Testis (tissue), 3 donors: ENCODE data around the gene PUS3. TPM values are rescaled to one million over a fixed set of nuclear protein-coding genes. Genes with fewer than 3 reads are reported as not detected.

ENCODE experiments used
- DNase-seq: peaks from one replicate; pipeline ENCODE4 v3.0.0-alpha.2; 2019
- H3K27ac ChIP-seq, 2 donors: fragments of 200-600 bp; sonication (generic); one replicate each; pipeline ENCODE4 v1.5.1; 2019
- H3K27me3 ChIP-seq: fragments of 200-600 bp; sonication (generic); one replicate; pipeline ENCODE4 v1.5.1; 2019
- H3K36me3 ChIP-seq: fragments of 200-600 bp; sonication (generic); one replicate; pipeline ENCODE4 v1.5.1; 2017; ENCODE audit warnings: low read depth; ENCODE audit errors: missing control alignments
- H3K4me1 ChIP-seq: fragments of 200-600 bp; sonication (generic); one replicate; pipeline ENCODE4 v1.5.1; 2019
- H3K4me3 ChIP-seq, 2 donors: fragments of 200-600 bp; sonication (generic); one replicate each; pipeline ENCODE4 v1.5.1; 2017 to 2019
- H3K9me3 ChIP-seq: fragments of 200-600 bp; sonication (generic); one replicate; pipeline ENCODE4 v1.5.1; 2017
- POLR2A ChIP-seq: fragments of 450-650 bp; IDR thresholded peaks from one replicate; pipeline ENCODE4 v1.6.1; 2017; ENCODE audit warnings: antibody characterized with exemption, mild to moderate bottlenecking, moderate library complexity
- WGBS, 2 donors: methylation state at CpG; one replicate each; pipeline ENCODE4 v1.1.5; 2018; 5-methylcytosine and 5-hydroxymethylcytosine counted together
- intact Hi-C: fragments of 100-400 bp; cut with DNase I; formaldehyde crosslinking; loops from one replicate; pipeline ENCODE4 v1.15.1; 2023; ENCODE audit warnings: low total_unique reads
- polyA plus RNA-seq: library from polyadenylated mRNA; stranded (reverse); fragments of 350-450 nt; fragmentation: Illumina TruSeq; extraction: RNeasy Lipid Tissue Mini Kit (QIAGEN cat#74804); gene quantifications from one replicate; pipeline ENCODE4 v1.2.3, GENCODE V29; 2014; ENCODE audit warnings: low read depth, low replicate concordance; ENCODE audit not compliant: insufficient read depth
- total RNA-seq, 2 donors: library from RNA; depleted of rRNA; stranded (reverse); fragments of >200 nt; gene quantifications; one replicate each; pipeline ENCODE4 v1.2.3, GENCODE V29; 2016
- TF ChIP-seq, protein P1 (sequence below), 3 experiments: fragments of 450-650 bp in 2 of 3; fragments of 200-600 bp in 1 of 3; sonication (generic) in 1 of 3; IDR thresholded peaks; one replicate each; pipeline ENCODE4 v1.5.1; 2016 to 2019; ENCODE audit warnings: antibody characterized with exemption in 3 of 3, mild to moderate bottlenecking in 2 of 3, moderate library complexity in 1 of 3

The PUS3 gene
- total and polyA plus RNA-seq, 3 donors from 2014 or later = 6.1 to 9.4 (median 8.4) TPM

DNA sequence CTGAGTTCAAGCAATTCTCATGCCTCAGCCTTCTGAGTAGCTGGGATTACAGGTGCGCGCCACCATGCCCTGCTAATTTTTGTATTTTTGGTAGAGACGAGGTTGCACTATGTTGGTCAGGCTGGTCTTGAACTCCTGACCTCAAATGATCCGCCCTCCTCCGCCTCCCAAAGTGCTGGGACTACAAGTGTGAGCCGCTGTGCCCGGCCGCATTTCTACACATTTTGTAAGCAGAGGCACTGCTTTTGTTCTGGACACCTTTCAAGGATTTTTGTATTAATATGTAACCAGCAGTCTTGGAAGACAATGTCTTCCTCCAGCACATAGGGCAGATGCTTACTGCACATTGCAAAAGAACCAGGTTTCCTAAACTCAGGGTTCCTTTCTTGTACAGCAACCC lies 31.5 kb upstream of the PUS3 start:
- H3K4me3 ChIP-seq = no peak overlapping the region
- H3K27ac ChIP-seq = no peak overlapping the region
- no peaks in the 10 kb centered on the region for H3K27me3 ChIP-seq
- no peaks in the 10 kb centered on the region for H3K4me1 ChIP-seq
- WGBS, 2 donors = 93 to 95% methylated on average over 8 of the region's 8 CpGs
- no peaks in the 10 kb centered on the region for H3K9me3 ChIP-seq
- TF ChIP-seq POLR2A = no peak
- TF ChIP-seq, protein P1, sequence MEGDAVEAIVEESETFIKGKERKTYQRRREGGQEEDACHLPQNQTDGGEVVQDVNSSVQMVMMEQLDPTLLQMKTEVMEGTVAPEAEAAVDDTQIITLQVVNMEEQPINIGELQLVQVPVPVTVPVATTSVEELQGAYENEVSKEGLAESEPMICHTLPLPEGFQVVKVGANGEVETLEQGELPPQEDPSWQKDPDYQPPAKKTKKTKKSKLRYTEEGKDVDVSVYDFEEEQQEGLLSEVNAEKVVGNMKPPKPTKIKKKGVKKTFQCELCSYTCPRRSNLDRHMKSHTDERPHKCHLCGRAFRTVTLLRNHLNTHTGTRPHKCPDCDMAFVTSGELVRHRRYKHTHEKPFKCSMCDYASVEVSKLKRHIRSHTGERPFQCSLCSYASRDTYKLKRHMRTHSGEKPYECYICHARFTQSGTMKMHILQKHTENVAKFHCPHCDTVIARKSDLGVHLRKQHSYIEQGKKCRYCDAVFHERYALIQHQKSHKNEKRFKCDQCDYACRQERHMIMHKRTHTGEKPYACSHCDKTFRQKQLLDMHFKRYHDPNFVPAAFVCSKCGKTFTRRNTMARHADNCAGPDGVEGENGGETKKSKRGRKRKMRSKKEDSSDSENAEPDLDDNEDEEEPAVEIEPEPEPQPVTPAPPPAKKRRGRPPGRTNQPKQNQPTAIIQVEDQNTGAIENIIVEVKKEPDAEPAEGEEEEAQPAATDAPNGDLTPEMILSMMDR (IDR thresholded peaks at IDR 0.05) = no peak
- H3K36me3 ChIP-seq = no peaks in the 10 kb centered on the region
- intact Hi-C loops = no loop called here
- no peak for DNase-seq

DNA sequence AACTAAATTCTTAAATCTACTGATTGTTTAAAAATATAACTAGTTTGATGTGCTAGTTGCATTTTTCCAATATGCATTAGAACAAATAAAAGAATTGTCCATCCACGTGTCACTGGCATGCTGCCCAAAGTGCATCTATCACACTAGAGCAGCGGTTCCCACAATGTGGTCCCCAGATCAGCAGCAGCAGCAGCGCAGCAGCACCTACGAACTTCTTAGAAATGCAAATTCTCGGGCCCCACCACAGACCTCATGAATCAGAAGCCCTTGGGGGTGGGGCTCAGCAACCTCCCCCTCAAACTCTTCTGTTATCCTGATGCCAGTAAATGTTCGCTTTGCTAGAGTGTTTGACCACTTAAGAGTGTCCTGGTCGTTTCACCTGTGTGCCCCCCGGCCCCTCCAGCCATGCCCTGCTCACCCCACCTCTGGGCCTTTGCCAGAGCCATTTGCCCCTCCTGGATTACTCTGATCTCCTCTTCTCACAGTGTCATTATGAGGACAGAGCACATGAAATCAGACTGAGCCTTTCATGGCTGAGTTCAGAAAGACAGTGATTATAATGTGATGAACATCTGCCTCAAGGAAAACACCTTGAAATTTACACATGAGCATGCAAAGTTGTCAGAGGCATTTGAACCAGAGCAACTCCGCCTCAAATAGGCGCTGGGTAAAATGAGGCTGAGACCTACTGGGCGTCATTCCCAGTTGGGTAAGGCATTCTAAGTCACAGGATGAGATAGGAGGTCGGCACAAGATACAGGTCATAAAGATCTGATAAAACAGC lies 30.2 kb upstream of the PUS3 start:
- intact Hi-C loops = no loop called here
- 79 to 86% methylated on average over 12 of the region's 12 CpGs for WGBS, 2 donors
- Histone ChIP-seq H3K27me3 (no peaks in the 10 kb centered on the region), H3K4me3 (no peak overlapping the region), H3K4me1 (no peaks in the 10 kb centered on the region), H3K9me3 (no peaks in the 10 kb centered on the region), H3K36me3 (no peaks in the 10 kb centered on the region), H3K27ac (no peak overlapping the region)
- TF ChIP-seq POLR2A = no peak
- TF ChIP-seq, protein P1 (IDR thresholded peaks at IDR 0.05) = no peak
- DNase-seq = no peak

GRCh38 chr11:125932301-125932700 lies 29.3 kb upstream of the PUS3 start:
- H3K4me1 ChIP-seq = no peaks in the 10 kb centered on the region
- H3K4me3 ChIP-seq = no peak overlapping the region
- no peak for TF ChIP-seq POLR2A
- TF ChIP-seq, protein P1 (IDR thresholded peaks at IDR 0.05) = no peak
- no peaks in the 10 kb centered on the region for H3K27me3 ChIP-seq
- no peak for DNase-seq
- intact Hi-C loops = no loop called here
- 88 to 91% methylated on average over 9 of the region's 9 CpGs for WGBS, 2 donors
- no peak overlapping the region for H3K27ac ChIP-seq
- H3K36me3 ChIP-seq = no peaks in the 10 kb centered on the region
- H3K9me3 ChIP-seq = no peaks in the 10 kb centered on the region

DNA sequence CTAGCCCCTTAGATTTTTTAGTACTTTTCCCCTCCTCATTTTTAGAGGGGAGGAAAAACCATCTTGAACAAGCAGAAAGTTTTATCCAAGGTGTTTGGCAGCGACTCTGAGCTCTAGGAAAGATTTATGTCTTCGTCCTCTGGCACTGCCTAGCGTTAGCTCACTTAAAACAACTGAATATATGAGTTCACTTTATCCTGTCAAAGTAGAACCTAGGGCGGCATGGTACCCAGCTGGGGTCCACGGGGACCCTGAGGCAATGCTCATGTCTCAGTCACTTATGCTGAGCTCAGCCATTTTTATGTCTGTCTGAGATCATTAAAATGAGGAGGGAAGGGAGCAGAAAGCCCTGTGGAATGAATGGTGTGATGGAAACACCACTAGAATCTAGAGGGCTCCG lies 28.7 kb upstream of the PUS3 start:
- Histone ChIP-seq H3K36me3 (no peaks in the 10 kb centered on the region), H3K27me3 (no peaks in the 10 kb centered on the region), H3K27ac (no peak overlapping the region), H3K9me3 (no peaks in the 10 kb centered on the region), H3K4me3 (no peak overlapping the region), H3K4me1 (no peaks in the 10 kb centered on the region)
- TF ChIP-seq, protein P1 (IDR thresholded peaks at IDR 0.05) = no peak
- whole genome bisulfite sequencing, 2 donors = 76 to 77% methylated on average over 6 of the region's 6 CpGs
- intact Hi-C loops = no loop called here
- DNase-seq = no peak

DNA sequence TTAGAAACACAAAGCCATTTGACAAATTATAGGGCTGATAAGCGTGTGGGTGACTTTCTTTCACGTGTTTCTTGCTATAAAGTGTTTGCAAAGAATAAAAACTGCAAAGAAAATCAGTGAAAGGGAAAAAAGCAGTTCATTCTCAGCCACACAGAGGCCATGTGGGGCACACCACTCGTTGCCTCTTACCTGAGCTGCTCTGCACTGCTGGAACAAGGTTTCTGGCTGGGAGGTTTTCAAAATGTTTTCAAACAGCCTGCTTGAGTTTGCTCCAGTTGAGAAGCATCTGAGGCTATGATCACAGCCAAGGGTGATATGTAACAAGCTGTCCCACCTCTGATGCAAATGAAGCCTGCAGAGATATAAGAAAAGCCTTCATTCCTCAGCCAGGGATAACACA lies 28.1 kb upstream of the PUS3 start:
- H3K27ac ChIP-seq = no peak overlapping the region
- no peaks in the 10 kb centered on the region for H3K9me3 ChIP-seq
- no peak overlapping the region for H3K4me3 ChIP-seq
- no peak for DNase-seq
- WGBS, 2 donors = 75 to 80% methylated on average over 3 of the region's 3 CpGs
- intact Hi-C loops = no loop called here
- H3K27me3 ChIP-seq = no peaks in the 10 kb centered on the region
- H3K36me3 ChIP-seq = no peaks in the 10 kb centered on the region
- no peak for TF ChIP-seq POLR2A
- TF ChIP-seq, protein P1 (IDR thresholded peaks at IDR 0.05) = no peak
- no peaks in the 10 kb centered on the region for H3K4me1 ChIP-seq
